ENCODE measurements around the gene ALG3.

DNA sequence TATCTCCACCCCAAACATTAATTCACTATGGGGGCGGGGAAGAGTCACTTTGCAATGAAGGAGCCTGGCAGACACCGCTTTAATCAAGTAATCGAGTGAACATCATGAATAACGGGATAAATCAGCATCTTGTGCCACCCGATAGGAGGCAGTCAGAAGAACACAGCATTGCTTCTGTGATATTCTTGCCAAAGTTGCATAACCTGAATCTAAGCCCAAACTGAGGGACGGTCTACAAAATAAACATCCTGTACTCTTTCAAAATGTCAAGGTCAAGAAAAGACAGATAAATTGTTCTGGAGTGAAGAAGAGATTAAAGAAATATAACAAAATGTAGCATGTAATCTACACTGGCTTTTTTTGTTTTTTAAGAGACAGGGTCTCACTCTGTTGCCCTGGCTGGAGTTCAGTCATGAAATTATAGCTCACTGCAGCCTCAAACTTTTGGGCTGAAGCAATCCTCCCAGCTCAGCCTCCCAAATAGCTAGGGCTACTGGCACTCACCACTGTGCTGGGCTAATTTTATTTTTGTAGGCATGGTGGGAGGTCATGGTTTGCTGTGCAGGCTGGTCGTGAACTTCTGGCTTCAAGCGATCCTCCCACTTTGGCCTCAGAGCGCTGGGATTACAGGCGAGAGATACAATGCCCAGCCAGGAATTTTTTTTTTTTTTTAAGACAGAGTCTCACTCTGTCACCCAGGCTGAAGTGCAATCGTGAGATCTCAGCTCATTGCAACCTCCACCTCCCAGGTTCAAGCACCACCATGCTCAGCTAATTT lies 39.4 kb downstream of the ALG3 start:
- no peak for TF ChIP-seq EZH2 (optimal IDR thresholded peaks at IDR 0.05; ENCODE audit: low read depth, low read length)
- TF ChIP-seq, protein P1, sequence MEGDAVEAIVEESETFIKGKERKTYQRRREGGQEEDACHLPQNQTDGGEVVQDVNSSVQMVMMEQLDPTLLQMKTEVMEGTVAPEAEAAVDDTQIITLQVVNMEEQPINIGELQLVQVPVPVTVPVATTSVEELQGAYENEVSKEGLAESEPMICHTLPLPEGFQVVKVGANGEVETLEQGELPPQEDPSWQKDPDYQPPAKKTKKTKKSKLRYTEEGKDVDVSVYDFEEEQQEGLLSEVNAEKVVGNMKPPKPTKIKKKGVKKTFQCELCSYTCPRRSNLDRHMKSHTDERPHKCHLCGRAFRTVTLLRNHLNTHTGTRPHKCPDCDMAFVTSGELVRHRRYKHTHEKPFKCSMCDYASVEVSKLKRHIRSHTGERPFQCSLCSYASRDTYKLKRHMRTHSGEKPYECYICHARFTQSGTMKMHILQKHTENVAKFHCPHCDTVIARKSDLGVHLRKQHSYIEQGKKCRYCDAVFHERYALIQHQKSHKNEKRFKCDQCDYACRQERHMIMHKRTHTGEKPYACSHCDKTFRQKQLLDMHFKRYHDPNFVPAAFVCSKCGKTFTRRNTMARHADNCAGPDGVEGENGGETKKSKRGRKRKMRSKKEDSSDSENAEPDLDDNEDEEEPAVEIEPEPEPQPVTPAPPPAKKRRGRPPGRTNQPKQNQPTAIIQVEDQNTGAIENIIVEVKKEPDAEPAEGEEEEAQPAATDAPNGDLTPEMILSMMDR (IDR thresholded peaks at IDR 0.05; ENCODE audit: low read length): no peak

All from MM.1S (cell line).